ENCODE results near the gene DLG5.

DNA sequence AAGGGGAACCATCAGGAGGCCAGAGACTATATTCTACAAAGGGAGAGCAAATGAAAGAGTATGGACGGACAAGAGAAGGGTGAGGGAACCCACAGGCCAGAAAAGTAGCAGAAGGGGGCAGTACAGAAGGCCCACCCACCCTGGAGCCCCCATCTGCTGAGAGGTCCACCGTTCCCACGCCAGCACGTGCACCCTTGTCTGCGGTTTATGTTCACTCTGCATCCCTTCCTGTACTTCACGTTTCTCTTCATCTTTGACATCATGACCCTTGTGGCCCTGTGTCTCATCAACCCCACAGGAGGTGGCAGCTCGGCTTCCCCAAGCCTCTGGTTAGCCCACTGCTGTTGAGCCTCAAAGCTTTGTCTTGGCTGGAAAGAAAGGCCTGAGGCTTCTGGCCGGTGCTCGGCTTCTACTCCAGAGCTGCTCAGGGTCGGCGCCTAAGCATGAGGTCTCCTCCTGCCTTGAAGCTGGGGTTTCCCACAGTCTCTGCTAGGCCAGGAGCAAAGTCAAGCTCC is 138.0 kb downstream of the DLG5 start:
- TF ChIP-seq, protein P1, sequence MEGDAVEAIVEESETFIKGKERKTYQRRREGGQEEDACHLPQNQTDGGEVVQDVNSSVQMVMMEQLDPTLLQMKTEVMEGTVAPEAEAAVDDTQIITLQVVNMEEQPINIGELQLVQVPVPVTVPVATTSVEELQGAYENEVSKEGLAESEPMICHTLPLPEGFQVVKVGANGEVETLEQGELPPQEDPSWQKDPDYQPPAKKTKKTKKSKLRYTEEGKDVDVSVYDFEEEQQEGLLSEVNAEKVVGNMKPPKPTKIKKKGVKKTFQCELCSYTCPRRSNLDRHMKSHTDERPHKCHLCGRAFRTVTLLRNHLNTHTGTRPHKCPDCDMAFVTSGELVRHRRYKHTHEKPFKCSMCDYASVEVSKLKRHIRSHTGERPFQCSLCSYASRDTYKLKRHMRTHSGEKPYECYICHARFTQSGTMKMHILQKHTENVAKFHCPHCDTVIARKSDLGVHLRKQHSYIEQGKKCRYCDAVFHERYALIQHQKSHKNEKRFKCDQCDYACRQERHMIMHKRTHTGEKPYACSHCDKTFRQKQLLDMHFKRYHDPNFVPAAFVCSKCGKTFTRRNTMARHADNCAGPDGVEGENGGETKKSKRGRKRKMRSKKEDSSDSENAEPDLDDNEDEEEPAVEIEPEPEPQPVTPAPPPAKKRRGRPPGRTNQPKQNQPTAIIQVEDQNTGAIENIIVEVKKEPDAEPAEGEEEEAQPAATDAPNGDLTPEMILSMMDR (IDR thresholded peaks at IDR 0.05; ENCODE audit: borderline replicate concordance, extremely low read depth, low read length, poor library complexity, severe bottlenecking) = no peak
- TF ChIP-seq EZH2 (IDR thresholded peaks at IDR 0.05; ENCODE audit: borderline replicate concordance, low read depth, low read length, severe bottlenecking) = no peak
